Hematopoietic multipotent progenitor cell (in vitro differentiated cells): ENCODE measurements around the gene EDIL3. TPM values are rescaled to one million over a fixed set of nuclear protein-coding genes. Genes with fewer than 3 reads are reported as not detected.

Source experiments
- DNase-seq, 3 donors: peaks; one replicate each; pipeline ENCODE4 v3.0.0-alpha.2; 2011 to 2015; ENCODE audit warnings: low read depth in 2 of 3, low spot score in 2 of 3
- total RNA-seq: library from RNA; depleted of rRNA; stranded (reverse); fragments of >200 nt; gene quantifications from one replicate; pipeline ENCODE4 v1.2.3, GENCODE V29; 2012

The EDIL3 gene
- total RNA-seq, 1 donor = under 0.01 TPM

DNA sequence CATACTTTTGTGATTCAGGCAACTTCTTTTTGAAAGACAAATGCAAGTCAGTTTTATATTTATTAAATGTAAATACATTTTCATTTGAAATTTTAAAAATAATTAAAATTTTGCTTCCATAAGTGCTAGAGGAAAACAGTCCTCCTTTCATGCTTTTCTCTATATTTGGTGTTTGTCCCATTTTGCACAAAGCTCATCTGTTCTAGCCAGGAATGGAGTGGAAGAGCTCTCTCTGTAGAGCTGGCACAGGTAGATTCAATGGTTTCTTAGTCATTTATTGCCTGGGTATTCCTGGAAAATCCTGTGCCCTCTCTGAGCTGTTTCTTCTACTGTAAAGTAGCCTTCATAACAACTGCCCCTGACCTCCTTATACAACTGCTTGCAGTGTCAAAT is 396.4 kb downstream of the EDIL3 start:
- DNase-seq = no peak

DNA sequence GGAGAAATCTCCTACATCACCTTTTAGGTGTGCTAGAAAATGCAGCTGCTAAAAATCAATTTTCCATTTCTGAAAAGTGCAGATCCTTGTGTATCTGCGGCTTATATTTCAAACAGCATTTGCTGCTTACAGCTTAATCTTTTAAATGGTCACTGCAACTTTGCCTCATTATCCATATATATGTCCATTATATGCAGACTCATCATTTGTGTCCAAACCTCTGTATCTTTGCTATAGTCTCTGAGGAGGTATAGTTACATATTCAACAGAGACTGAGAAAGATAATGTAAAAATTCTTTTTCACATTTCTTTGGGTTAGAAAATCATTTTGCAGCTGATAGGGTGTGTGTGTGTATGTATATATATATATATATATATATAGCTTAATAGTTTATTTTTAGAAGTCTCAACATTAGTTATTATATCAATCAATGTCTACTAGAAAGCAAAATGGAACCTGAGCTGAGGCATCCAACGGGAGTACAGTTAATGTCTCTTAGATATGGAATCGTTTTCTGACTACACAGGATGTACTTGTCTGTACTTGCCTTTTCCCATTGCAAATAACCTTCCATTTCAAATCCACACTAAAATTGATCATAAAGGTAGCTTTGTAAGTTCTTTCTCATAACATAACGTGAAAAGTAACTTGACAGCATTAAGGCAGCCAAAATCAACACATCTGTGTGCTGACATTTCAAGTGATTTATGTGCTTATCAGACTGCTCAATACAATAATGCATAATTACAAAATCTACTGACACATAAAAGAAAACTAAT is 397.0 kb downstream of the EDIL3 start:
- no peak for DNase-seq

DNA sequence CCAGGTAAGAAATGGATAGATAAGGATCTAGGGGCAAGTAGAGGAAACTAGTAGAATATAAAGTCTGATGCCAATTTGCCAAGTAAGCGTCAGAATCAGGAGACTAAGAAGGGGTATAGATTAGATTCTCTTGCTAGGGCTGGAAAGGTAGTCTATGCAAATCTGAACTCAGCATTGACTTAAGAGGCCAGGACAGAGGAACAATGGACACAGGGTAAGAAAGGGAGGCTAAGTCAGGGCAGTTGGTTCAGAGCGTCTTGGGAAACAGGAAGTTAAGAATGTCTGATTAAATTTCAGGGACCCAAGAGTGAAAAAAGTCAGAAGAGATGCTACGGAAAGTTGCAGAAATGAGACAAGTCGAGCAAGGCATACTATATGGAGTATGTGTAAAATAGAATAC is 400.8 kb downstream of the EDIL3 start:
- DNase-seq = no peak

DNA sequence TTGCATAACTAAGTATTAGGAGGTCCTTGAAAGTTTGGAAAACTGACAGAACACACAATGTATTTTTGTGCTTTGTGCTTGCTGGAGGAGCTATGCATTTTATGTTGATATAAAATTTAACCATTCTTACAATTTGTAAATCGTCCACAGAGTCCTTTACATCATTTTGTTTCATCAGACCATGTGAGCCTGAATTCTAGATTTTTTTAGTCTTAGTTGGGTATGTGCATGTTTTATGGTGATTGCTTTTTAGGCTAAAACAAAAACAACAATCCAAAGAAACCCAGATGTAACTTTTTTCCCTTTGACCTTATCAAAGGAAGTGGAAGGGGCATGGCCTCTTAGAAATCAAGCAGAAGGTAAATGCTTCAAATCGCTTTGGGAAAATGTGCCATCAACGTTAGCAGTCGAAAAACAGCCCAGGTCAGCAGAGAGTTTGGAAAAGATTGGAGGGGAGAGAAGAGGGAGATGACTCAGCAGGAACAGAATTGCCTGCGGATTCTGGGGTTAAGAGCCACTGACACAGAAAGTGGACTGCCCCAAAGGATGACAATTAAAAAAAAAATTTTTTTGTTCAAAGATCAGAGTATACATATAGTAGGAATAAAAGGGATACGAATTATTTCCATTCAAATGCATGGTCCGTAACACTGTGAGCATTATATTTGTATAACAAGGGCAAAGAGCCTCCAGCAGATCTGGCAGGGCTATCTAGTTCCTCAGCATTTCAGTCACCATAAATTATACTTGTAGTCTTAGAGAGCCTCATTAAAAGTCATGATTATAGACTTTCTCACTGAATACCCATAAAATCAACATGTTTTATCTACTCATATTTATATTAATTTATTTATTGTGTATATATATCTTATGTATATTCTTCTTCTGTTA is 410.5 kb downstream of the EDIL3 start:
- no peak for DNase-seq

DNA sequence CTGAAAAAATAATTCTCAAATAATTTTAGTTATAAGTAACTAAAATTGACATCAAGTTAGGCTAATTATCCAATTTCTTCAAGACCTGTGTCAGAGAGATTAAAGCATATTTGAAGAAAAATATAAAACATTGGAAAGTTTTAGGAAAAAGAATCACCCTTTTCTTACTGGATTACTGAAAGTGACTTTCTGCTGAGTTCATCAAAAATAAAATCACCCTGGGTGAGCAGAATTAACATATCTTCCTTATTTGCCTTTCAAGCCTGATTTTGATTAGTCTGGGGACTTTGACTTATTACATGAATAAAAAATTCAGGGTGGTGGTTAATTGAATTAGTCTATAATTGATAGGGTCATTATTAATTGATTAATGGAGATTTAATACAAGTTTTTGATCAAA is 411.8 kb downstream of the EDIL3 start:
- no peak for DNase-seq

DNA sequence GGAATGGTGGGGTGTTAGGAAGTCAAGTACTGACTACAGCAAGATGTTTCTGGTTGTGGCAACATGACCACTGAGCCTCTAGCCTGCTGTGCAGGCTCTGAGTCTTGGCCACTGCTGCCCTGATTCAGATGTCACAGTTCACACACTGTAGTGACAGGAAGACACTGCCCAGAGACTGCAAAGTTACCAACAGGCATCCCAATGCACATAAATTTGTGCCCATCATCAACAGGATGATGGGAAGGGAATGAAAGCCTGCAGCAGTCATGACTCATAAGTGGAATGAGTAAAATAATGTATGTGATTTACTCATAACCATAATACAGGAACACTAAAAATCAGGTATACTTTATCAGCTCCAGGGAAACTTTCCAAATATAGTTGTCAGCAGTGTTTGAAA is 412.4 kb downstream of the EDIL3 start:
- no peak for DNase-seq

DNA sequence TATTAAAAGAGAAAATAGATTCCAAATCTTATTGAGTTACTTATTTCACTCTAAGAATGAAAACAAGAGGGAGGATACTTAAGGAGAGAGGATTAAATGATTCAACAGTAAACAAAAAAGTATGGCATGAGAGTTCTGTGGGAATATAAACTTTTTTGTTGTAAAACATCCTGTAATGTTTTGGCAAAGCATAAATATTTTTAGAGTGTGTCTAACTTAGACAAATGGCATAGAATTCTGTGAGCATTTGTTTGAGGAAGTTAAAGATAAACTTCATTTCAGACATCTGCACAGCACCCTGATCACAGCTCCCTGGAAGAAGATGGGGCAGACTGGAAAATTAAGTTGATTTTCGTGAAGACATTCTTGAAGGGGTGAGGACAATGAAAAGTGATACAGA is 417.3 kb downstream of the EDIL3 start:
- DNase-seq = no peak

DNA sequence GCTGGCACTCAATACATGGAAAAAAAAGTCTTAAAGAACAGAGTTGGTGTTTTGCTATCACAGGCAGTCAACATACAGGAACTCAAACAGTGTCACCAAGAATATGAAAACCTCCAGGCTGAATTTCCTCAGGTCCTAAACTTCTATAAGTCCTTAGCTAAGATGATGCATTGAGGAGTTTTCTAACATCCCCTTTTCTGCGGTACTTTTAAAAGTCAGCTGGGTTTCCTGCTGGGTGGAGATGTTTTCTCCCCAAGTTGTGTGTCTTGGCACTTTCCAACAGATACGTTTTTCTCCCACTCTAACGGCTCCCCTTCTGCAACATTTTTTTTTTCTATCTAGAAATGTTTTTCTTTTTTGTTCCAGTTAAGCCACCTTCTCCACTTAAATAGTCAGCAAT is 419.2 kb downstream of the EDIL3 start:
- peak in 1 of 3 donors; percentile 58 for DNase-seq

DNA sequence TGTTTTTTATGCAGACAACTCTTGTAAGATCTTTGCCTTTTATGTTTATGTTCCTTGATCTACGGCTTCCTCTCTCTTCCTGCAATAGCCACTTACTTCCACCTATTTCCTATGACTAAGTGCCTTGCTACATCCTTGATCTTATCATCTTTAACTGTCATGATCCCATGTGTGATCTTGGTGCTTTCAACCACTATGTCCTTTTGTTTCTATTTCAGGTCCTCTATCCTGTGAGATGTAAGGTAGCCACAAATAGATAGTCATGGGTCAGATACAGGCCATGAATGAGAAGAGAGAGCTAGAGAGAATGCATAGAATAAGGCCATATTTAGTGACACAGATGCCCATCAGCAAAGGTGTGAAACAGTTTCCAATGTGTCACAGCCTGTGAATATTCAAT is 420.4 kb downstream of the EDIL3 start:
- DNase-seq = peak in 1 of 3 donors; percentile 0

DNA sequence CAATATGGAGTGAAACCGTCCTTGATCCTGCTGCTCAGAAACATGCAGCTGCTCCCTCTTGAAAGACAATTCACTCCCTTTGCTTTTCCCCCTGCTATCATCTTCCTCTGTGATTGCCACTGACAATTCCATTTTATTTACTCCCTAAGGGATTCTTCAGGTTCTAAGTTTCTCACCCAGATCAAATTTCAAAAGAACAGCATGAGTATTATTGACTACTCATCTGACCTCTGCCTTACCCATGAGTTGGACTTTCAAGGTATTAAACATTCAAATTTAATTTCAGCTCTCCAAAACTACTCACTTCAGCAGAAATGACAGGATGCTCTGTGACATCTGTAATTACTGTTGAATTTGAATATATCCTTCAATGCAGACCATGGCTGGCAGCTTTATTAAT is 427.5 kb downstream of the EDIL3 start:
- DNase-seq = no peak

DNA sequence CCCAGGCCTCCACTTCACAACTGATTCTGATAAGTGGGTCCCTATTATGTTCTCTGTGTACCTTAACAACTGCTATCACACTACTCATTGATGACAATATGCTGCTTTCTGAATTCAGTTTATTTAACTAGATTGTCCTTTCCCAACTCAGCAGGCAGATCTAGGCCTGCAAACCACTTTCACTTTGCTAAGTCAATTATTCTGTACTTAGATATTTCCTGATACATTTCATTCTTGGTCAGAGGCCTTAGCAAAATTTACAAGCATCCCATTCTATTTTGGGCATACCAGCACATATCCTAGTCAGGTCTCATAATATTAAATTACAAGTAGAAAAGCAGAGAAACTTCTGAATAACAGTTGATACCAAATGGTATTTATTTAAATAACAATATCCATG is 428.3 kb downstream of the EDIL3 start:
- no peak for DNase-seq

DNA sequence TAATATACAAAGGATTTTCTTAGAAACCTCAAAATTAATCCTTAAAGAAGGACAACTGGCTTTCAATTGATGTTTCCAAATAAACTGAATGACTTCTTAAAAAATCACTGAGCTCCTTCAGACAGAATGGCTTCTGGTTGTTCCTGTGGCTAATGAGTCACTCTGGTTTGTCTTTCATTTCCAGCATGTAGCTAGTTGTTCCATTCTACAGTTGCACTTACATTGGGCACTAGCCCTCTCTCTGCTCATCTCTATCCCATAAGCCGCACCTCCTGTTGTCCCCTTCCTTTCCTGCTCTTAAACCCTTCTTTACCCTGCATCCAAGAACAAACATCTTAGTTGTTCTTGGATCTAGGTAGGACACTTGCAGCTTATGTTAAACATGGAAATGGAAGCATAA is 428.8 kb downstream of the EDIL3 start:
- no peak for DNase-seq

DNA sequence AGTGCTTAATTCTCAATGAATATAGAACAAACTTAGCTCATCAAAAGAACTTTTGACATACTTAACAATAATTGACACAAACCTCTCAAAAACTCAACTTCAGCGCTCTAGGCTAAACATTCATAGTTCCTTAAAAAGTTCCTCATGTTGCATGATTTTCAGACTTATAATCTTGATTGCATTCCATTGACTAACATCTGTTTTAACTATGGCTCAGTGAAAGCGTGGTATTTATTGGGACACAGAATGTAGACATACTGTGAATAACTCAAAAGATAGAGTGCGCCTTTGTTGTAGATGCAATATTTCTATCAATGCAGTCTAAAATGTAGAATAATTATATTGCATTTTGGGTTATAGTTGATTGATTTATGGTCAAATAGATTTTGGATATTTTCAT is 436.9 kb downstream of the EDIL3 start:
- no peak for DNase-seq

DNA sequence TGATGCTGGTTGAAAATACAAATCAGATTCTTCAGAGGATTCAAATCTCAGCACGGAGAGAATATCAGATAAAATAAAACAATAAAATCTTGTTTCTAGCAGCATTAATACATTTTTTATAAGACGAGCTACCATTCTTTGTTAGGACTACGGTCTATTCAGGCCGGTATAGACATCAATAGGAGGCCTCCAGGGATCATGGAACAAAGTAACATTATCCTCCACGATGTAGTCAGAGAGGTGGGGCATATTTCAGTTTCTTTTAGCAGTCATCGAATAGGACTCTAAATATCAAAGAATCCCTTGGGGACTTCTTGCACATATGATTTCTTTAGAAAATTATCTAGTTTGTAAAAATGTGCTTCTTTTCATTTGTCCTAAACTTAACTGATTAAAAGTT is 438.2 kb downstream of the EDIL3 start:
- DNase-seq = no peak

DNA sequence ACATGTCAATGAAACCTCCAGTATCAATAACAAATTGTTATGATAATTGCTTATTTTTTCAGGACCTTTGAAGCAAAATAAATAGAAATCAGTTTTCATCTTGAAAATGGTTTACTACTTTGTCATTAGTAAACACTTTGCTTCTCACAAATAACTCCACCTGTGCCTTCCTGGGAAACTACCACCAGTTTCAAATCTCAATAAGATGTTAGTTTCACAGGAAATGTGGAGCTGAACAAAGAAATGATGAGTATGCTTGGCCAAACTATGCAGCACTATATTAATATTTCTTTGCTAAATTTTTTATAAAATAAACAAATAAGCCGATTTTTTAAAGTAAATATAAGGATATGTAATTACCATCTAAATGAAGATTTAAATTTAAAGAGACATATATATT is 442.5 kb downstream of the EDIL3 start:
- no peak for DNase-seq

DNA sequence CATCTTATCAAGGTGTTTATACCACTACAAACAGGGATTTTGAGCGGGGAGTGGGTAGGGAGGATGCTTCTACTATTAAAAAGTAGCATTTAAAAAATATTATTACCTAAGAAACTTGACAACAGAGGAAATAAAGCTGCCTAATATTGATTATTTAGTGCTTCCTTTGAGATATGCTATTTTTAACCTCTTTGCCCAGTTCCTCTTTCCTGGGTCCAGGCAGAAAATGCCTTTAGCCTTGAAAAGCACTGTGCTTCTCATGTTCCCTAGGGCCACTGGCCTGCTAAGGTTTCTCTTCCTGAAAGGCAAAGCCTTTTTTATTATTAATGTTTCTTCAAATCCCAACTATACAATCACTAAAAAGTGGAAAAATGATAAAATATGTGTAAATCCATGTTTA is 446.8 kb downstream of the EDIL3 start:
- DNase-seq = no peak

DNA sequence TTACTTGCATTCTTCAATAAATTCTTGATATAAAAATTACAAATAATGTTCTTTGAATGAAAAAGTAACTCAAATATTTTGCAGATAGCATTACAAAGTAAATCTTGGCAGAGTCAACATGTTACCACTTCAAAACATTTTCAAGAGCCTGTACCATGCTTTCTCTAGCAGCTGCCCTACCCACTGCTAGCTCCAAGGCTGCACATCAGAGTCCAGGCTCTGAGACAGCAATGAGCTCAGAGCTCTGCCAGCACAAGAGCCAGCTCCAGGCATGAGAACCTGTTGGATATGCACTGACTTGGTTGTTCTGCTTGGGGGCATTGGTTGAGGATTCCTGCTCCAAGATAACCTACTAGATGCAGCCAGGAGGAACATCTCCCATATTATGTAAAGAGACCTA is 452.7 kb downstream of the EDIL3 start:
- no peak for DNase-seq

DNA sequence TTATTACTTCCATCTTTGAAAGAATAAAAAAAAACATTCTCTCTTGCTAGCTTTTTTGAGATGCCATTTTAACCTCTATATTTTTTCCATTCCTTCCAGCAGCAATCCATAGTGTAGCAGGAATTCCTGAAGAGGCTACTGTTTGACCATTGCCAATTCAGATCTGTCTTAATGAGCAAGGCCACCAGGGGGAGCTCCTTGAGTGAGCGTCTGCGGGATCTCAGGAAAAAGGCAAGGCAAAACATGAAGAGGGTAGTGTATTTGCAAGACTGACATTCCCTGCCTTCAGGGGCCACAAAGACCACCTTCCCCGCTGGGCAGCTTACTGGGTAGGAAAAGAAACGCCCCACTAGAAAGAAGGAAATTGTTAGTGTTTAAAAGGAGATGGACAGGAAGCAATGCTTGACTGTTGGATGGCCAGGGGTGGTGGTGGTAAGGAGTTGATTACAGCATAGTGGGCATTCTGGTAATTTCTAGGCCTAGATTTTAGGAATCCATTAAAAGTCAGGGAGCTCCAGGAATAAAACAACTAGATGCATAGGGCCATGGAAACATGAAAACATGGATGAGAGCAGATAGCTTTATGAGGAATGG is 457.4 kb downstream of the EDIL3 start:
- peak in 2 of 3 donors; percentile 18 to 51 for DNase-seq

DNA sequence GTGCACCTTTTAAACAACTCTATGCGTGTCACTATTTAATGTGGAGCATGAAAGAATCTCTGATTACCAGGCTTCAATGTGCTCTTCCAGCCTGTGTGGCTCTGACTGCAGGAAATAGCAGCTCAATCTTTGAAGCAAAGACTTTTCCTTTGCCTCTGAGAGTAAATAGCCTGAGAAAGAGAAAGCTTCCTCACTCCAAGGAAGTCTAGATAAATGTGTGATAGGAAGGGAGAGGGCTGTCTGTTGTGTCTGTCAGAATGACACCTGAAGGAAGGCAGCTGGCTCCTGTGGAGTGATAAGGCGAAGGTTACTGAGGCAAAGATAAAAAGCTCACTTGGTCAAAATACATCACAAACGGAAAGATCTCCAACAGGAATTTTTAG is 458.7 kb downstream of the EDIL3 start:
- DNase-seq = no peak

DNA sequence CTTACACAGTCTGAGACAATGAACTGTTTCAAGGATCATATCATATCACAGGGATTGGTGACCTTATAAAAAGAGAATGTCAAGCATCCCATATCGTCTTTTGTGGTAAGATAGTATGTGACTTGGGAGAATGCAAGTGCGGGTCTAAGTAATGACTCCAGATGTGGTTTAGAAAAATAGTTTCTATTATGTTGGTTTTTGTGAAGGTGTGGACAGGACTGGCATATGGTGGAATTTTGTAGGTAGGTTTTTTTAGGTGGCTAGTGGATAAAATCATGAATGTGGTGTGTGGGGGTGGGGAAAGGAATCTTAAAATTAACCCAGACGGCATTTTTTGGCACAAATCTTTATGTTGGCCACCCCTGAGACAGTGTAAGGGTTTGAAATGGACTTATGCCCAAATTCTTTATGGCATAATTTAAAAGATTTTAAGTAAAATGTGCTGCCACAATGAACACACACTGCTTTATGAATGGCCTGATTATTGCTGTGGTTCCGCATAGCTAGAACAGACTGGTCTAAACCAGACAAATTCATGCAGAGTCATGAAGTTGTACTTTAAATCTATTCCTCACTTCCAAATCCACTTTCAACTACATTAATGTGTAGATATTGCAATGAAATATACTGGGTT is 459.2 kb downstream of the EDIL3 start:
- DNase-seq = no peak

DNA sequence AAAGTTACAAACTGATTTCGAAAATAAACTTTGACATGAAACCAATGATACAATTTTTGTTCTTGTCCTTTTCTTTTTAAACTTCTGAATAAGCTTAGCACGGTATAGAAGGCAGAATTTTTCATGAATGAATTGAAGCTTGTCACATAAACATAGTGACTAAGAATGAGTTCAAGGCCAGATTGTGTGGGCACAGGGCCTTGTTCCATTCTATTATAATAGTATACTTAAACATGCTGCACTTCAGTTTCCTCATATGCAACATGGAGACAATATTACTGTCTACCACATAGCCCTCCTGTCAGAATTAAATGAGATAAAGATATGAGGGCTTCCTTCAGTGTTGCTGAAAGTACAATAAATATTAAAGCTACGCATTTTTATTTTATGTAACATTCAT is 459.8 kb downstream of the EDIL3 start:
- no peak for DNase-seq
